NB4 (cell line): ENCODE measurements around the gene PCAT7.

ENCODE experiments used
- CTCF ChIP-seq: IDR thresholded peaks from one replicate; pipeline ENCODE4 v1.5.1; 2012; ENCODE audit warnings: low read depth, low read length
- MYC ChIP-seq: IDR thresholded peaks from 2 replicates; pipeline ENCODE4 v1.6.1; 2011; ENCODE audit warnings: low read depth, low read length
- POLR2A ChIP-seq: IDR thresholded peaks from 2 replicates; pipeline ENCODE4 v1.6.1; 2011; ENCODE audit warnings: mild to moderate bottlenecking; ENCODE audit not compliant: insufficient read length; ENCODE audit errors: extremely low read depth

- TF ChIP-seq POLR2A = no peak
- no peak for TF ChIP-seq CTCF
- TF ChIP-seq MYC = no peak
Measured at GRCh38 chr9:94538908-94539307, 16.0 kb upstream of the PCAT7 start.
